ENCODE measurements around the gene SYNE1. TPM values are rescaled to one million over a fixed set of nuclear protein-coding genes. Genes with fewer than 3 reads are reported as not detected.

Gene SYNE1
- total RNA-seq, 2 experiments from 2014 or later = 74.6 to 140 TPM

DNA sequence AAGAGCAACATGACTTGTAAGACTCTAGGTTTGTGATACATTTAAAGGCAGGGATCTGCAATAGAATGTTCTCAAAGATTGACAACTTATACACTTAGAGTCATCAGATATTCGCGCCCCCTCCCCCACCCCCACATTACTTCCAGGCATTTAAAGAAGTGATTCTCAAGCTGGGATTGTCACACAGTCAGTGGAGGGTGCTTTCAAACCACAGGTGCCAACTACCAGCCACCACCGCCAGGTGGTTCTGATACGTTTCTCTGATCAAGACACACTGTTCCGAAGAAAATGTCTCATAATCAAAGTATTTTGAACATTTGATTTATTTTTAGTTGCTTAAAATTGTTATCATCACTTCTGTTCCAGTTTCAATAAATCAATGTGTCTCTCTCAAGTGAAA is 472.2 kb downstream of the SYNE1 start:
- intact Hi-C loops (cut with micrococcal nuclease; ENCODE audit: unreplicated experiment) = no loop called here
- peaks cover 60% of the 10 kb centered on the region for H3K36me3 ChIP-seq (ENCODE audit: insufficient read depth, low read length)
- no TSS peak for BruUV-seq (replicated peaks)
- CTCF ChIA-PET (ENCODE audit: unreplicated experiment) = interaction anchor here (0.8 kb wide), 1 partner anchor 20 kb away, joined by 4 read pairs; no protein-coding TSS in a partner anchor
- H3K4me2 ChIP-seq (ENCODE audit: low read length) = no peak overlapping the region
- no peaks in the 10 kb centered on the region for H3K9me3 ChIP-seq (ENCODE audit: low read length)
- H2AFZ ChIP-seq (ENCODE audit: low read length) = no peak overlapping the region
- no peaks in the 10 kb centered on the region for H3K79me2 ChIP-seq (ENCODE audit: insufficient read depth, low read depth, low read length)
- POLR2A ChIA-PET = interaction anchor here (0.6 to 1.1 kb wide), 3 partner anchors 26 to 174 kb away, joined by 3 read pairs; no protein-coding TSS in a partner anchor
- no peak overlapping the region for H3K27ac ChIP-seq (ENCODE audit: low read depth, low read length, poor library complexity, severe bottlenecking)
- no peak overlapping the region for H3K4me3 ChIP-seq (ENCODE audit: low read depth, low read length, poor library complexity, severe bottlenecking)
- H3K4me1 ChIP-seq (ENCODE audit: insufficient read depth, low read length, poor library complexity, severe bottlenecking) = no peaks in the 10 kb centered on the region
- H4K20me1 ChIP-seq (ENCODE audit: insufficient read depth, low read length) = no peaks in the 10 kb centered on the region
- no peak for DNase-seq (ENCODE audit: low spot score)
- no peaks in the 10 kb centered on the region for H3K9me2 ChIP-seq (ENCODE audit: insufficient read depth, low read length)
- TF ChIP-seq EZH2phosphoT487 (IDR thresholded peaks at IDR 0.05; ENCODE audit: borderline replicate concordance, low read depth, low read length) (no peak), CTCF (conservative IDR thresholded peaks at IDR 0.05; ENCODE audit: low read length) (no peak)

DNA sequence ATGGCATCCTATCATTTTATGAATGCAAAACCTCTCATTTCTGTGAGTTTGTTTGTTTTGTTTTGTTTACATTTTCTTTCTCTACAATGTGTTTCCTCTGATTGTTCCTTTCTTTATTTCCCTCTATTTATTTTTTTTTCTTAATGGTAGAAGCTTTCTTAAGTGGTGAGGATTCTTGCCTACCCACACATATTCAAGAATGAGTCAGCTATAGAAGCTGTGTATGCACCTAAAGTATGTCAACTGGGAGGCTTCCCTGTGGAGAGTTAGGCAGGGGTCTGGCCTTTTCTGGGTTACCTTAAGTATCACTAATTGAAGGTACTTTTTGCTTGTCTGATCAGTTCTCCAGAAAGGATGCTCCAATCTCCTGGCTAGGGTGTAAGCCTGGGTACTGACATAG is 475.7 kb downstream of the SYNE1 start:
- Histone ChIP-seq H3K4me1 (ENCODE audit: insufficient read depth, low read length, poor library complexity, severe bottlenecking) (no peaks in the 10 kb centered on the region), H3K9me2 (ENCODE audit: insufficient read depth, low read length) (no peaks in the 10 kb centered on the region), H2AFZ (ENCODE audit: low read length) (no peak overlapping the region), H3K27ac (ENCODE audit: low read depth, low read length, poor library complexity, severe bottlenecking) (no peak overlapping the region), H3K79me2 (ENCODE audit: insufficient read depth, low read depth, low read length) (no peaks in the 10 kb centered on the region), H3K36me3 (ENCODE audit: insufficient read depth, low read length) (peaks cover 56% of the 10 kb centered on the region), H4K20me1 (ENCODE audit: insufficient read depth, low read length) (no peaks in the 10 kb centered on the region), H3K4me3 (ENCODE audit: low read depth, low read length, poor library complexity, severe bottlenecking) (no peak overlapping the region), H3K4me2 (ENCODE audit: low read length) (no peak overlapping the region), H3K9me3 (ENCODE audit: low read length) (no peaks in the 10 kb centered on the region)
- no peak for DNase-seq (ENCODE audit: low spot score)
- BruUV-seq (replicated peaks) = no TSS peak
- TF ChIP-seq CTCF (conservative IDR thresholded peaks at IDR 0.05; ENCODE audit: low read length) (no peak), EZH2phosphoT487 (IDR thresholded peaks at IDR 0.05; ENCODE audit: borderline replicate concordance, low read depth, low read length) (no peak)
- POLR2A ChIA-PET = interaction anchor here (1.2 kb wide), 1 partner anchor 13 kb away, joined by 3 read pairs; no protein-coding TSS in a partner anchor
- intact Hi-C loops (cut with micrococcal nuclease; ENCODE audit: unreplicated experiment) = no loop called here
- CTCF ChIA-PET (ENCODE audit: unreplicated experiment) = no interaction called here

GRCh38 chr6:152160346-152160745 is 476.8 kb downstream of the SYNE1 start:
- CTCF ChIA-PET (ENCODE audit: unreplicated experiment) = no interaction called here
- peaks cover 58% of the 10 kb centered on the region for H3K36me3 ChIP-seq (ENCODE audit: insufficient read depth, low read length)
- no peak overlapping the region for H3K4me3 ChIP-seq (ENCODE audit: low read depth, low read length, poor library complexity, severe bottlenecking)
- TF ChIP-seq EZH2phosphoT487 (IDR thresholded peaks at IDR 0.05; ENCODE audit: borderline replicate concordance, low read depth, low read length) (no peak), CTCF (conservative IDR thresholded peaks at IDR 0.05; ENCODE audit: low read length) (no peak)
- no peaks in the 10 kb centered on the region for H3K4me1 ChIP-seq (ENCODE audit: insufficient read depth, low read length, poor library complexity, severe bottlenecking)
- H2AFZ ChIP-seq (ENCODE audit: low read length) = no peak overlapping the region
- H3K4me2 ChIP-seq (ENCODE audit: low read length) = no peak overlapping the region
- POLR2A ChIA-PET = interaction anchor here (0.7 kb wide), 1 partner anchor 172 kb away, joined by 3 read pairs; no protein-coding TSS in a partner anchor
- H4K20me1 ChIP-seq (ENCODE audit: insufficient read depth, low read length) = no peaks in the 10 kb centered on the region
- BruUV-seq (replicated peaks) = no TSS peak
- H3K27ac ChIP-seq (ENCODE audit: low read depth, low read length, poor library complexity, severe bottlenecking) = no peak overlapping the region
- H3K9me2 ChIP-seq (ENCODE audit: insufficient read depth, low read length) = no peaks in the 10 kb centered on the region
- H3K9me3 ChIP-seq (ENCODE audit: low read length) = no peaks in the 10 kb centered on the region
- no peaks in the 10 kb centered on the region for H3K79me2 ChIP-seq (ENCODE audit: insufficient read depth, low read depth, low read length)
- DNase-seq (ENCODE audit: low spot score) = no peak
- intact Hi-C loops (cut with micrococcal nuclease; ENCODE audit: unreplicated experiment) = no loop called here

Data from OCI-LY7 (cell line).